NCI-H524 treated with DMSO at 0.1 percent for 48 hours (cell line): ENCODE data around the gene BCAS1.

ENCODE experiments used
- DNase-seq: peaks from one replicate; lab custom pipeline; 2025; lab: John Stamatoyannopoulos, UW

BCAS1 gene

GRCh38 chr20:54102543-54102942, 32.1 kb upstream of the BCAS1 start:
- DNase-seq = no peak

GRCh38 chr20:54100563-54100962, 30.2 kb upstream of the BCAS1 start:
- DNase-seq = no peak

- no peak for DNase-seq
Measured at GRCh38 chr20:54099894-54100293, 29.5 kb upstream of the BCAS1 start.

- DNase-seq = no peak
Measured at GRCh38 chr20:54098047-54098446, 27.7 kb upstream of the BCAS1 start.

GRCh38 chr20:54097236-54097529, 26.8 kb upstream of the BCAS1 start:
- no peak for DNase-seq

- DNase-seq = no peak
Measured at GRCh38 chr20:54095824-54096223, 25.4 kb upstream of the BCAS1 start.

- DNase-seq = no peak
Measured at GRCh38 chr20:54094268-54094580, 23.8 kb upstream of the BCAS1 start.

- DNase-seq = no peak
Measured at GRCh38 chr20:54093423-54094267, 23.3 kb upstream of the BCAS1 start.

GRCh38 chr20:54092021-54092420, 21.6 kb upstream of the BCAS1 start:
- DNase-seq = no peak

GRCh38 chr20:54091120-54091480, 20.7 kb upstream of the BCAS1 start:
- no peak for DNase-seq

GRCh38 chr20:54090230-54091119, 20.1 kb upstream of the BCAS1 start:
- no peak for DNase-seq

- DNase-seq = no peak
Measured at GRCh38 chr20:54088430-54088829, 18.0 kb upstream of the BCAS1 start.

- DNase-seq = no peak
Measured at GRCh38 chr20:54086507-54087039, 16.2 kb upstream of the BCAS1 start.

GRCh38 chr20:54085910-54086309, 15.5 kb upstream of the BCAS1 start:
- DNase-seq = no peak

- DNase-seq = no peak
Measured at GRCh38 chr20:54085425-54085824, 15.0 kb upstream of the BCAS1 start.

GRCh38 chr20:54084727-54085388, 14.5 kb upstream of the BCAS1 start:
- no peak for DNase-seq

- DNase-seq = no peak
Measured at GRCh38 chr20:54084193-54084592, 13.8 kb upstream of the BCAS1 start.

GRCh38 chr20:54083459-54083858, 13.1 kb upstream of the BCAS1 start:
- DNase-seq = no peak

- no peak for DNase-seq
Measured at GRCh38 chr20:54082100-54082499, 11.7 kb upstream of the BCAS1 start.

- DNase-seq = peak; percentile 88
Measured at GRCh38 chr20:54079652-54080051, 9.3 kb upstream of the BCAS1 start.

- no peak for DNase-seq
Measured at GRCh38 chr20:54078296-54078984, 8.0 kb upstream of the BCAS1 start.

- no peak for DNase-seq
Measured at GRCh38 chr20:54076259-54076658, 5.9 kb upstream of the BCAS1 start.
